C4-2B (cell line): ENCODE data around the gene PRXL2A.

ENCODE experiments used
- CTCF ChIP-seq: fragments of 450-650 bp; conservative IDR thresholded peaks from 2 replicates; pipeline ENCODE4 v1.5.1; 2017; ENCODE audit warnings: mild to moderate bottlenecking
- ZFX ChIP-seq: fragments of 450-650 bp; IDR thresholded peaks from 2 replicates; pipeline ENCODE4 v1.6.1; 2017

GRCh38 chr10:80452069-80452468 is 43.7 kb downstream of the PRXL2A start:
- no peak for TF ChIP-seq CTCF
- no peak for TF ChIP-seq ZFX
